Activated CD8-positive, alpha-beta T cell treated with anti-CD3 and anti-CD28 coated beads for 36 hours (primary cell): ENCODE results near the gene CYB5R3. TPM values are rescaled to one million over a fixed set of nuclear protein-coding genes. Genes with fewer than 3 reads are reported as not detected.

Experiments used
- ATAC-seq: fragments of 200-7000 bp; cut with Tn5 transposase; one replicate; pipeline ENCODE4 v1.10.0; 2021; ENCODE audit warnings: mild to moderate bottlenecking, moderate library complexity
- CTCF ChIA-PET: fragments of 350-600 bp; sonication (Branson Sonifier 250); formaldehyde crosslinking; loops from one replicate; lab custom pipeline; 2021; ENCODE audit warnings: antibody characterized with exemption; lab: Charles Lee
- POLR2A ChIA-PET: fragments of 350-600 bp; sonication (Branson Sonifier 250); formaldehyde crosslinking; loops from one replicate; lab custom pipeline; 2021; ENCODE audit warnings: antibody characterized with exemption; lab: Charles Lee
- DNase-seq: peaks from one replicate; pipeline ENCODE4 v3.0.0-alpha.2; 2020
- H3K27ac Mint-ChIP-seq: one replicate; pipeline ENCODE4 v1.8.0; 2021; ENCODE audit warnings: mild to moderate bottlenecking, mixed read lengths
- H3K27me3 Mint-ChIP-seq: one replicate; pipeline ENCODE4 v1.8.0; 2021; ENCODE audit warnings: mixed read lengths
- H3K36me3 Mint-ChIP-seq: one replicate; pipeline ENCODE4 v1.8.0; 2021; ENCODE audit warnings: low read depth, mixed read lengths
- H3K4me1 Mint-ChIP-seq: one replicate; pipeline ENCODE4 v1.8.0; 2021; ENCODE audit warnings: low read depth, mixed read lengths
- H3K4me3 Mint-ChIP-seq: one replicate; pipeline ENCODE4 v1.8.0; 2021; ENCODE audit warnings: mild to moderate bottlenecking, moderate library complexity, mixed read lengths
- H3K9me3 Mint-ChIP-seq: one replicate; pipeline ENCODE4 v1.8.0; 2021; ENCODE audit warnings: mixed read lengths
- intact Hi-C: fragments of 100-400 bp; cut with micrococcal nuclease; formaldehyde crosslinking; loops from one replicate; pipeline ENCODE4 v1.10.0; 2022
- total RNA-seq, 2 experiments: library from RNA; stranded (reverse); gene quantifications; one replicate each; pipeline ENCODE4 v1.2.3, GENCODE V29; 2021
- TF ChIP-seq, protein P1 (sequence below): fragments of 200-600 bp; IDR thresholded peaks from one replicate; pipeline ENCODE4 v1.8.0; 2022; ENCODE audit warnings: antibody characterized with exemption, mild to moderate bottlenecking

The CYB5R3 gene
- total RNA-seq, 2 experiments from 2014 or later = 64.2 to 64.3 TPM

DNA sequence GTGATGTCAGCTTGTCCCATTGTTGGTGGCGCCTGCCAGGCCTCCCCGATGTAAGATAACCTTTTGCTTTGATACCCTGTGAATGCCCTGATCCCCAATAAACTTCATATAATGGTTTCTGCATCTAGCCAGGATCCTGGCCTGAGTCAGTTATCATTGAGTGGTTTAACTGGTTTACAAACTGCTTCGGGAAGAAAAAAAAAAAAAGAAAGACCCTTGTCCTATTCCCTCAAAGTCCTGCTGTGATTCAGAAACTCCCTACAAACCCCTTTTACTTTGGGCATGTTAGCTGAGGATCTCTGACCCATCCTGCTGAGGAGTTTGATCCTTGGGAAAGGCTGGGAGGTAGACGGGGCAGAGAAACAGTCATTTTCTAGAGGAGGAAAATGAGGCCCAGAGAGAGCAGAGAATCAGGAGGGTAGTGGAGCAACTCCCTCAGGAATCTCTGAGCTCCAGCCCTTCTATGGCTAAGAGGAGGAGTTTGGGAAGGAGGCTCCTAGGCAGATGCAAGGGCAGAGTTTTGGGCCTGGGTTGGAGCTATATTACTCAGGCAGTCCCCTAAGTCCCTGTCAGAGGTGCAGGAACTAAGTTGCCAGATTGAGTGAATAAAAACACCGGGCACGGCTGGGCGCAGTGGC lies 5.4 kb upstream of the CYB5R3 start:
- no peak for DNase-seq
- no peaks in the 10 kb centered on the region for H3K27me3 Mint-ChIP-seq
- intact Hi-C loops = no loop called here
- H3K4me1 Mint-ChIP-seq = no peaks in the 10 kb centered on the region
- H3K36me3 Mint-ChIP-seq = no peaks in the 10 kb centered on the region
- ChIA-PET CTCF (interaction anchor here (1.8 to 2.6 kb wide), 2 partner anchors 33 to 213 kb away, joined by 5 to 6 read pairs; no protein-coding TSS in a partner anchor), POLR2A (interaction anchor here (0.6 to 4.2 kb wide), 2 partner anchors 20 to 40 kb away, joined by 3 to 19 read pairs; partner anchors contain the start of gene POLDIP3)
- TF ChIP-seq, protein P1, sequence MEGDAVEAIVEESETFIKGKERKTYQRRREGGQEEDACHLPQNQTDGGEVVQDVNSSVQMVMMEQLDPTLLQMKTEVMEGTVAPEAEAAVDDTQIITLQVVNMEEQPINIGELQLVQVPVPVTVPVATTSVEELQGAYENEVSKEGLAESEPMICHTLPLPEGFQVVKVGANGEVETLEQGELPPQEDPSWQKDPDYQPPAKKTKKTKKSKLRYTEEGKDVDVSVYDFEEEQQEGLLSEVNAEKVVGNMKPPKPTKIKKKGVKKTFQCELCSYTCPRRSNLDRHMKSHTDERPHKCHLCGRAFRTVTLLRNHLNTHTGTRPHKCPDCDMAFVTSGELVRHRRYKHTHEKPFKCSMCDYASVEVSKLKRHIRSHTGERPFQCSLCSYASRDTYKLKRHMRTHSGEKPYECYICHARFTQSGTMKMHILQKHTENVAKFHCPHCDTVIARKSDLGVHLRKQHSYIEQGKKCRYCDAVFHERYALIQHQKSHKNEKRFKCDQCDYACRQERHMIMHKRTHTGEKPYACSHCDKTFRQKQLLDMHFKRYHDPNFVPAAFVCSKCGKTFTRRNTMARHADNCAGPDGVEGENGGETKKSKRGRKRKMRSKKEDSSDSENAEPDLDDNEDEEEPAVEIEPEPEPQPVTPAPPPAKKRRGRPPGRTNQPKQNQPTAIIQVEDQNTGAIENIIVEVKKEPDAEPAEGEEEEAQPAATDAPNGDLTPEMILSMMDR = no peak
- no peak for ATAC-seq
- H3K9me3 Mint-ChIP-seq = no peaks in the 10 kb centered on the region
- no peak overlapping the region for H3K27ac Mint-ChIP-seq
- H3K4me3 Mint-ChIP-seq = no peak overlapping the region

- H3K36me3 Mint-ChIP-seq = no peaks in the 10 kb centered on the region
- no peak overlapping the region for H3K27ac Mint-ChIP-seq
- no peaks in the 10 kb centered on the region for H3K9me3 Mint-ChIP-seq
- ChIA-PET CTCF (interaction anchor here (1.2 to 2.6 kb wide), 3 partner anchors 9 to 214 kb away, joined by 4 to 6 read pairs (median 5); no protein-coding TSS in a partner anchor), POLR2A (interaction anchor here (0.6 to 4.2 kb wide), 2 partner anchors 21 to 39 kb away, joined by 3 to 19 read pairs; partner anchors contain the start of gene POLDIP3)
- no peaks in the 10 kb centered on the region for H3K4me1 Mint-ChIP-seq
- H3K4me3 Mint-ChIP-seq = no peak overlapping the region
- TF ChIP-seq, protein P1 = no peak
- no peak for DNase-seq
- ATAC-seq = no peak
- H3K27me3 Mint-ChIP-seq = no peaks in the 10 kb centered on the region
- intact Hi-C loops = no loop called here
Measured at GRCh38 chr22:42653999-42654398, 4.8 kb upstream of the CYB5R3 start.

DNA sequence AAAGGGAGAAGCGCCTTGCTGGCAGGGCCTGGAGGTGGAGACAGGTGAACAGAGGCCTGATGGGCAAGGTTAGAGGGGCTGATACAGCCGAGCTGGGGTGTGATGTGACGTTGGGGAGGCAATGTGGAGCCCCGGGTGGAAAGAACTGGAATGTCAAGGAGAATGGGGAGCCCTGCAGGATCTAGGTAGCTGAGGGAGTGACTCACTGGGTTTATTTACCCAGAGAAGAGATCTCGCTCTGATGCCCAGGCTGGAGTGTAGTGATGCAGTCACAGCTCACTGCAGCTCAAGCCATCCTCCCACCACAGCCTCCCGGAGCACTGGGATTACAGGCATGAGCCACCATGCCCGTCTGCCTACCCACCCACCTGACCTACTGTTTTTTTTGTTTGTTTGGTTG lies 1.9 kb upstream of the CYB5R3 start:
- intact Hi-C loops = no loop called here
- Mint-ChIP-seq H3K4me3 (peak overlapping the region; percentile 17), H3K36me3 (no peaks in the 10 kb centered on the region), H3K27me3 (no peaks in the 10 kb centered on the region), H3K9me3 (no peaks in the 10 kb centered on the region), H3K27ac (no peak overlapping the region), H3K4me1 (peaks cover 14% of the 10 kb centered on the region)
- ATAC-seq = no peak
- no peak for DNase-seq
- TF ChIP-seq, protein P1 = no peak
- POLR2A ChIA-PET = interaction anchor here (1.1 to 2.5 kb wide), 2 partner anchors 30 to 36 kb away, joined by 4 to 7 read pairs; no protein-coding TSS in a partner anchor
- CTCF ChIA-PET = no interaction called here

DNA sequence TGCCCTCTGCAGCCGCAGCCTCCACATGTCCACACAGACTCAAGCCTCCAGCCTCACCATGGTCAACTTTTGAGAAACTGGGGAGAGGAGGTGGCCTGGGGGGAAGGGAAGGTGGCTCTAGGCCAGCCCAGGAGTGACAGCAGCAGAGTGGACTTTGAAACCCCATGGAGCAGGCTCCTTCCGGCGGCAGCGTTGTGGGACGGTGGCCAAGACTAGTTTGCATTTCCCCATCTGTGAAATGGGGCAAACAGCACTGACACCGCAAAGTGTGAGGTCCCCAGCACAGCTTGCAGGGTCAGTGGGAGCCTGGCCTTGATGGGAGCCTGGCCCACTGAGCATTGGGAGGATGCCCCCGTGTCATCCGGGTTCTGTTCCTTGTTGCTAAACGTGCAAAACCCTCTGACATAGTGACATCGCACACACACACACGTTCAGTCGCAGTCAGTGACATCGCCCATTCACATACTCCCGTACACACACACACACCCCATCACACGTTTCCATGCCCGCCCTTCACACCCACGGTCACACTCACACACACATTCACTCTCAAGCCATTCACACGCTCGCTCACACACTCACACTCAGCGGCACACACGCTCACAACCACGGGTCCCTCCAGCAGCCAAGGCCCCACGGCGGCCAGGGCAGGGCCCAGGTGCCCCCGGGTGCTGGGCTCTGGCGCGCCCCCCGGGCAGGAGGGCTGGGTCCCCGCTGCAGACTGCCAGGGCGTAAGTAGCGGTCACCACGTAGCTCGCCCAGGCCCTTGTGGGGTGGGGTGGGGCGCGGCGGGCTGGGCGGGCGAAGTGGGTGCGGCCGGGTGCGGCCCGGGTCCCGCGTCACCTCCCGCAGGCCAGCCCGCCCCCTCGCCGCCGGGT lies 585 bp downstream of the CYB5R3 start:
- Mint-ChIP-seq H3K4me1 (peaks cover 33% of the 10 kb centered on the region), H3K9me3 (no peaks in the 10 kb centered on the region), H3K36me3 (no peaks in the 10 kb centered on the region), H3K27me3 (no peaks in the 10 kb centered on the region), H3K4me3 (peak overlapping the region; percentile 95), H3K27ac (peak overlapping the region; percentile 95)
- intact Hi-C loops = no loop called here
- DNase-seq (peak; percentile 53), ATAC-seq (peak; percentile 43)
- POLR2A ChIA-PET = interaction anchor here (0.9 to 4.9 kb wide), 8 partner anchors 8 to 539 kb away, joined by 3 to 64 read pairs (median 4); partner anchors contain the start of genes ATP5MGL, POLDIP3 and TTLL12
- CTCF ChIA-PET = interaction anchor here (1.2 to 2.5 kb wide), 2 partner anchors 27 to 28 kb away, joined by 4 to 12 read pairs; no protein-coding TSS in a partner anchor
- TF ChIP-seq, protein P1 = no peak
